K562 (cell line): ENCODE results near the gene NAPB. TPM values are rescaled to one million over a fixed set of nuclear protein-coding genes. Genes with fewer than 3 reads are reported as not detected.
A peak's percentile ranks its signal among the peaks of the same experiment; 100 is the strongest.

Experiments used
- ATF3 ChIP-seq, 2 experiments: fragments of 450-650 bp in 1 of 2; sonication (generic) in 1 of 2; formaldehyde crosslinking in 1 of 2; IDR thresholded peaks in 1 of 2; conservative IDR thresholded peaks in 1 of 2; 2 replicates each; pipeline versions ENCODE4 v1.6.1 to v1.8.1; 2016 to 2023; ENCODE audit warnings: mild to moderate bottlenecking in 2 of 2, moderate library complexity in 2 of 2, inconsistent platforms in 1 of 2, missing genetic modification reagents in 1 of 2
- CBX2 ChIP-seq: fragments of 200-600 bp; sonication (generic); IDR thresholded peaks from one replicate; pipeline ENCODE4 v1.6.1; 2012; ENCODE audit warnings: mild to moderate bottlenecking, low read length, inconsistent platforms; ENCODE audit not compliant: insufficient read depth, poor library complexity, severe bottlenecking
- CCAR2 ChIP-seq: fragments of 200-400 bp; formaldehyde crosslinking; IDR thresholded peaks from 2 replicates; pipeline ENCODE4 v1.6.1; 2017; ENCODE audit warnings: mild to moderate bottlenecking, low read depth, low read length
- CGGBP1 ChIP-seq: fragments of 250-450 bp; sonication (Bioruptor Pico); IDR thresholded peaks from 2 replicates; pipeline ENCODE4 v1.9.0; 2021; ENCODE audit warnings: mild to moderate bottlenecking
- E2F6 ChIP-seq, 2 experiments: IDR thresholded peaks; 2 replicates each; pipeline ENCODE4 v1.6.1; 2011; ENCODE audit warnings: borderline replicate concordance in 1 of 2, control low read depth in 1 of 2, low read depth in 1 of 2, low read length in 1 of 2, mild to moderate bottlenecking in 1 of 2, mixed read lengths in 1 of 2, moderate library complexity in 1 of 2; ENCODE audit not compliant: insufficient read depth in 1 of 2, insufficient read length in 1 of 2, poor library complexity in 1 of 2, severe bottlenecking in 1 of 2; ENCODE audit errors: extremely low read depth in 1 of 2
- FUS ChIP-seq: fragments of 200-400 bp; formaldehyde crosslinking; optimal IDR thresholded peaks from 2 replicates; pipeline ENCODE3; 2017; ENCODE audit warnings: low read depth, low read length
- GATAD2B ChIP-seq: fragments of 450-650 bp; IDR thresholded peaks from 2 replicates; pipeline ENCODE4 v1.6.1; 2017; ENCODE audit warnings: mild to moderate bottlenecking, borderline replicate concordance
- KLF1 ChIP-seq: fragments of 450-650 bp; IDR thresholded peaks from 2 replicates; pipeline ENCODE4 v1.6.1; 2016; ENCODE audit warnings: missing genetic modification characterization, missing compliant biosample characterization
- MED1 ChIP-seq: sonication (generic); formaldehyde crosslinking; IDR thresholded peaks from 2 replicates; pipeline ENCODE4 v1.8.1; 2023; ENCODE audit warnings: missing genetic modification reagents, borderline replicate concordance
- MXD1 ChIP-seq: fragments of 250-450 bp; sonication (Bioruptor Pico); IDR thresholded peaks from 2 replicates; pipeline ENCODE4 v1.8.0; 2021; ENCODE audit warnings: borderline replicate concordance, mild to moderate bottlenecking, moderate library complexity; ENCODE audit not compliant: poor library complexity, severe bottlenecking
- NKRF ChIP-seq: fragments of 450-650 bp; IDR thresholded peaks from 2 replicates; pipeline ENCODE4 v1.6.1; 2016; ENCODE audit warnings: borderline replicate concordance
- PHTF2 ChIP-seq: fragments of 250-450 bp; sonication (Bioruptor Pico); IDR thresholded peaks from 2 replicates; pipeline ENCODE4 v1.5.0; 2021; ENCODE audit warnings: mild to moderate bottlenecking
- PURB ChIP-seq: sonication (generic); formaldehyde crosslinking; IDR thresholded peaks from 2 replicates; pipeline ENCODE4 v1.9.0; 2021; ENCODE audit warnings: low read depth, mild to moderate bottlenecking, missing genetic modification reagents
- RFX5 ChIP-seq: IDR thresholded peaks from 2 replicates; pipeline ENCODE4 v1.6.1; 2011; ENCODE audit warnings: low read depth, mild to moderate bottlenecking, improper control_type of control experiment, low read length
- SNRNP70 ChIP-seq: fragments of 200-400 bp; formaldehyde crosslinking; optimal IDR thresholded peaks from 2 replicates; pipeline ENCODE3; 2017; ENCODE audit warnings: low read depth, low read length
- SRSF1 ChIP-seq: fragments of 200-400 bp; formaldehyde crosslinking; IDR thresholded peaks from 2 replicates; pipeline ENCODE4 v1.6.1; 2017; ENCODE audit warnings: mild to moderate bottlenecking, low read depth, low read length, moderate library complexity
- TEAD2 ChIP-seq: fragments of 450-650 bp; IDR thresholded peaks from 2 replicates; pipeline ENCODE4 v1.6.1; 2016; ENCODE audit warnings: missing genetic modification characterization, control low read depth, missing compliant biosample characterization
- ZBTB7A ChIP-seq: IDR thresholded peaks from 2 replicates; pipeline ENCODE4 v1.6.1; 2011; ENCODE audit warnings: low read depth, mild to moderate bottlenecking, low read length, moderate library complexity, borderline replicate concordance; ENCODE audit not compliant: control insufficient read depth
- ZC3H8 ChIP-seq: fragments of 450-650 bp; IDR thresholded peaks from 2 replicates; pipeline ENCODE4 v1.6.1; 2017
- ZNF778 ChIP-seq: fragments of 450-650 bp; formaldehyde crosslinking; IDR thresholded peaks from 2 replicates; pipeline ENCODE4 v1.4.0; 2020; ENCODE audit warnings: mild to moderate bottlenecking, moderate library complexity
- polyA plus RNA-seq, 8 experiments: library from polyadenylated mRNA; depleted of rRNA in 4 of 8; stranded (reverse) in 5 of 8; unstranded in 3 of 8; fragments of >200 nt; fragmentation: Nextera tagmentation in 2 of 8; fragmentation: Illumina TruSeq in 1 of 8; extraction: Ambion mirVana in 2 of 8; extraction: Trizol in 1 of 8; gene quantifications; 2 replicates each; pipeline versions ENCODE4 v1.2.1 to v1.2.3, GENCODE V29; 2011 to 2014; ENCODE audit warnings: inconsistent platforms in 1 of 8, missing spikeins in 1 of 8
- total RNA-seq, 7 experiments: library from RNA; depleted of rRNA in 6 of 7; stranded (reverse); fragments of >200 nt in 6 of 7; fragmentation: Illumina TruSeq in 2 of 7; extraction: Trizol in 2 of 7; gene quantifications; 2 replicates each; pipeline versions ENCODE4 v1.2.1 to v1.2.3, GENCODE V29; 2011 to 2021; ENCODE audit warnings: low replicate concordance in 1 of 7
- TF ChIP-seq, protein P1 (sequence below): fragments of 450-650 bp; IDR thresholded peaks from 2 replicates; pipeline ENCODE4 v1.6.1; 2016

NAPB gene
- total and polyA plus RNA-seq, 9 of the 15 experiments (the other 6 are each of a cell fraction or from before 2014, with no cell fraction given): 1.4 to 7.7 (median 5.2) TPM

DNA sequence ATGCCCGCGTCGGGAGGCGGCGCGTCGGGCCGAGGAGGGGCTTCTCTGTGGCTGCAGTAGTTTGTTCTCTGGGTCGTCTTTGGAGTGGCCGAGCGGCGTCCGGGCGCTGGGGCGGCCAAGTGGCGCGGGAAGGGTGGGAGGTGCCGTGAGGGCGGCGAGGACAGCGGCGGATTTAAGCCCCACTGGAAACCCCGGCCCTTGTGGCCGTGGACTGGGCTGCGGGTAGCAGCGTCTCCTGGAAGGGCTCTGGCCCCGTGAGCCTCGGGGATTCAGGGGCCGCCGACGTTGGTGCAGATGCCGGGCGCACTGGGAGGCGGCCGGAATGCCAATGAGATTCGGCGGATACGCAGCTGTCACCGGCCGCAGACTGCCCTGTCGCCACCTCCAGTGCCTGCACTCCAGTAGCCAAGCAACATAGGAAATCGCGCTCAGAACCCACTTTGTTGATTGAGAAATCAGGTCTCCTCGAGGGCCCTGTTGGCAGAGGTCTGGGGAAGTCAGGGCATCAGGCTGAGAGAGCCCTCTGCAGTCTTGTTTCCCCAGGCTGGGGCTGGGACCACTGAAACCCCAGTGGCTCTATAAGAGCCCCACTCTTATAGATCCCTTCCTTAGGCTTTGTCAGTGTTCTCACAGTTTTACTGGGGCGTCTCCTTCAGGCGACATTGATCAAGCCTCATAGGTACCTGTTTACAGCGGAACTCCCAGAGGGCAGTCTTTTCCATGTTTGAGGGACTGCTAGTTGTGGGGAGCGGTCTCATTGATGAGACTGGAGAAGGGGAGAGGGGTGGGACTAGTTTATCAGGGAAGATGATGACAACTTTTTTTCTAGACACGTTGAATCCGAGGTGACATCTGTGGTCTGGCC, 58.7 kb downstream of the NAPB start (continued):
- TF ChIP-seq CCAR2 (no peak), ZNF778 (CRISPR knock-in tag) (no peak), ZBTB7A (no peak), E2F6 (IDR thresholded peaks at IDR 0.05; ENCODE audit: borderline replicate concordance in 1 of 2, extremely low read depth in 1 of 2, insufficient read depth in 1 of 2, insufficient read length in 1 of 2, low read depth in 1 of 2, low read length in 1 of 2, poor library complexity in 1 of 2, severe bottlenecking in 1 of 2) (peak in 1 of 2 experiments; percentile 18), GATAD2B (no peak), RFX5 (no peak), CBX2 (no peak), CGGBP1 (no peak), PURB (CRISPR knock-in tag) (no peak), ATF3 (IDR thresholded peaks at IDR 0.05) (no peak), ATF3 (CRISPR knock-in tag; conservative IDR thresholded peaks at IDR 0.05) (no peak), MED1 (no peak), ZC3H8 (no peak), PHTF2 (CRISPR knock-in tag) (no peak; the same call in 1 of the 2 replicates), KLF1 (tag) (no peak), TEAD2 (no peak), SNRNP70 (no peak), NKRF (no peak), SRSF1 (no peak), FUS (no peak), MXD1 (CRISPR knock-in tag) (no peak)
- TF ChIP-seq, protein P1, sequence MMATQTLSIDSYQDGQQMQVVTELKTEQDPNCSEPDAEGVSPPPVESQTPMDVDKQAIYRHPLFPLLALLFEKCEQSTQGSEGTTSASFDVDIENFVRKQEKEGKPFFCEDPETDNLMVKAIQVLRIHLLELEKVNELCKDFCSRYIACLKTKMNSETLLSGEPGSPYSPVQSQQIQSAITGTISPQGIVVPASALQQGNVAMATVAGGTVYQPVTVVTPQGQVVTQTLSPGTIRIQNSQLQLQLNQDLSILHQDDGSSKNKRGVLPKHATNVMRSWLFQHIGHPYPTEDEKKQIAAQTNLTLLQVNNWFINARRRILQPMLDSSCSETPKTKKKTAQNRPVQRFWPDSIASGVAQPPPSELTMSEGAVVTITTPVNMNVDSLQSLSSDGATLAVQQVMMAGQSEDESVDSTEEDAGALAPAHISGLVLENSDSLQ: no peak
